Measurements from ENCODE around the gene MIER1.

The MIER1 gene

GRCh38 chr1:67020304-67020703 is 95.5 kb downstream of the MIER1 start:
- no peak overlapping the region for H3K4me3 ChIP-seq
- TF ChIP-seq, protein P1, sequence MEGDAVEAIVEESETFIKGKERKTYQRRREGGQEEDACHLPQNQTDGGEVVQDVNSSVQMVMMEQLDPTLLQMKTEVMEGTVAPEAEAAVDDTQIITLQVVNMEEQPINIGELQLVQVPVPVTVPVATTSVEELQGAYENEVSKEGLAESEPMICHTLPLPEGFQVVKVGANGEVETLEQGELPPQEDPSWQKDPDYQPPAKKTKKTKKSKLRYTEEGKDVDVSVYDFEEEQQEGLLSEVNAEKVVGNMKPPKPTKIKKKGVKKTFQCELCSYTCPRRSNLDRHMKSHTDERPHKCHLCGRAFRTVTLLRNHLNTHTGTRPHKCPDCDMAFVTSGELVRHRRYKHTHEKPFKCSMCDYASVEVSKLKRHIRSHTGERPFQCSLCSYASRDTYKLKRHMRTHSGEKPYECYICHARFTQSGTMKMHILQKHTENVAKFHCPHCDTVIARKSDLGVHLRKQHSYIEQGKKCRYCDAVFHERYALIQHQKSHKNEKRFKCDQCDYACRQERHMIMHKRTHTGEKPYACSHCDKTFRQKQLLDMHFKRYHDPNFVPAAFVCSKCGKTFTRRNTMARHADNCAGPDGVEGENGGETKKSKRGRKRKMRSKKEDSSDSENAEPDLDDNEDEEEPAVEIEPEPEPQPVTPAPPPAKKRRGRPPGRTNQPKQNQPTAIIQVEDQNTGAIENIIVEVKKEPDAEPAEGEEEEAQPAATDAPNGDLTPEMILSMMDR (IDR thresholded peaks at IDR 0.05), result no peak
- H3K27ac ChIP-seq, result peak overlapping the region; percentile 72 to 91
- no peak for DNase-seq (ENCODE audit: low spot score)

DNA sequence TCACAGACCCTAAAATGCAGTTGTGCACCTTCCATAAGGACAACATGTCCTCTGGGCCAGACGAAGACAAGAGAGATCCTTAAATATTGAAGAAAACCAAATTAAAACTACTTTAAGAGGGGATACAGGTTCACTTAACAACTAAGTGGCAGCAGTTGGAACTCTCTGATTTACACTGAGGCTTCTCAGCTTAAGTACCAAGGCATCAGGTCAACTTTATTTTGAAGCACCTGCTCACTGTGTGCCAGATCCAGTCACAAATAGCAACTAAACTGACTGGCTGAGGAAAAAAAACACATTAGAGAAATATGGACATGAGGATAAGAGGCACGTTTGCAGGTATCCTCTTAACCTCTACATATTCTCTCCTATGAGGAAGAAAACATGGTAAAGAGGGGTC is 96.0 kb downstream of the MIER1 start:
- DNase-seq (ENCODE audit: low spot score), result no peak
- Histone ChIP-seq H3K27ac (peak overlapping the region; percentile 72 to 91), H3K4me3 (no peak overlapping the region)
- TF ChIP-seq, protein P1 (IDR thresholded peaks at IDR 0.05), result no peak

DNA sequence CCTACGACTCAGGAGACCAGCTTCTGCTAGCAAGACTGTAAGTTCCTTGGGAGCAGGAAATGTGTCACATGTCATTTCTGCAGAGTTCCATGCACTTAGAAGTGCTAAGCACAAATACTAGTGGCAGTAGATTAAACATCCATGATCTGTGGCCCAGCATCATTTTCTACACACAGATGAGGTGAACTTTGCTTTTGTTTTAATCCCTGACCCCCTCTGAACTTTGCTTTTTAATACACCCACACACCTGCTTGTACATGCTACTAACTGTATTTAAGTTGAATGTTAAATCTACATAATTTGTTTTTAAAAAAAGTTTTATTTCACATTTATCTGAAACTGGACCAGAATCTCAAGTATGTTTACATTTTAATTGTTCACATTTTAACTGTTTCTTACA is 104.7 kb downstream of the MIER1 start:
- no peak overlapping the region for H3K27ac ChIP-seq
- no peak for DNase-seq (ENCODE audit: low spot score)
- TF ChIP-seq, protein P1 (IDR thresholded peaks at IDR 0.05), result no peak
- no peak overlapping the region for H3K4me3 ChIP-seq

- TF ChIP-seq, protein P1 (IDR thresholded peaks at IDR 0.05), result no peak
- H3K4me3 ChIP-seq, result no peak overlapping the region
- DNase-seq (ENCODE audit: low spot score), result no peak
- H3K27ac ChIP-seq, result peak overlapping the region; percentile 20 to 64
These were observed 106.5 kb downstream of the MIER1 start for GRCh38 chr1:67031121-67031858.

DNA sequence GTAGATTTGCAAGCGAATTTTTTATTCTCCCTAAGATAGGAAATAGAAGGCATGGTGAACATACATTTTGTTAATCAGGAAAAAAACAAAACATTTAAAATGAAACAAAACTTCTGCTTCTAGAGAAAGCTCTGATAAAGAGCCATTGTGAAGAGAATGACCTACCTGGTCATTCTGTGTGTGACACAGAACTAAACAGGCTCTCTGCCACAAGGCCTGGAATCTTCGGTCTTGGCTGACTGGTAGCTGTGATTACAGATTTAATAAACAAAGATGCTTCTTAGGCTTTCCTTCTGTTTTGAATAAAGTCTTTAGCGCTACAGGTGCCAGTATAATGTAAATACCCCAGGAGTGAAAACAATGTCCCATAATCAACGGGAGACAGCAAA is 107.1 kb downstream of the MIER1 start:
- DNase-seq (ENCODE audit: low spot score), result no peak
- no peak overlapping the region for H3K4me3 ChIP-seq
- peak overlapping the region in 1 of 2 donors; percentile 64 for H3K27ac ChIP-seq
- TF ChIP-seq, protein P1 (IDR thresholded peaks at IDR 0.05), result no peak
